Activated CD4-positive, alpha-beta T cell treated with anti-CD3 and anti-CD28 coated beads, Interleukin-2, amount 50 U/mL, for 4 hours (primary cell): ENCODE measurements around the gene TLCD1.

Source experiments
- DNase-seq, 2 experiments: peaks; one replicate each; pipeline ENCODE4 v3.0.0-alpha.2; 2020

TLCD1 gene

GRCh38 chr17:28726226-28726626, at the start of gene TLCD1:
Gene TLCD1 (minus strand): TSS chr17:28726233. CDS start chr17:28726097, 136 bp downstream.
- peak; percentile 59 to 61 for DNase-seq

- no peak for DNase-seq
Measured at GRCh38 chr17:28774206-28774605, 48.2 kb upstream of the TLCD1 start.

GRCh38 chr17:28773736-28774135, 47.7 kb upstream of the TLCD1 start:
- DNase-seq: no peak

- DNase-seq: no peak
Measured at GRCh38 chr17:28765038-28765437, 39.0 kb upstream of the TLCD1 start.

GRCh38 chr17:28763804-28764266, 37.8 kb upstream of the TLCD1 start:
- peak; percentile 76 to 83 for DNase-seq

- DNase-seq: no peak
Measured at GRCh38 chr17:28763137-28763799, 37.2 kb upstream of the TLCD1 start.

GRCh38 chr17:28760601-28761562, 34.8 kb upstream of the TLCD1 start:
- DNase-seq: no peak

- no peak for DNase-seq
Measured at GRCh38 chr17:28759256-28759865, 33.3 kb upstream of the TLCD1 start.

- DNase-seq: no peak
Measured at GRCh38 chr17:28758411-28759121, 32.5 kb upstream of the TLCD1 start.

GRCh38 chr17:28756049-28756804, 30.2 kb upstream of the TLCD1 start:
- DNase-seq: no peak

- DNase-seq: no peak
Measured at GRCh38 chr17:28755486-28755885, 29.5 kb upstream of the TLCD1 start.

- no peak for DNase-seq
Measured at GRCh38 chr17:28751600-28752366, 25.8 kb upstream of the TLCD1 start.

GRCh38 chr17:28750178-28751047, 24.4 kb upstream of the TLCD1 start:
- peak; percentile 84 to 86 for DNase-seq

GRCh38 chr17:28749516-28750177, 23.6 kb upstream of the TLCD1 start:
- DNase-seq: no peak

- DNase-seq: no peak
Measured at GRCh38 chr17:28748852-28749515, 23.0 kb upstream of the TLCD1 start.

GRCh38 chr17:28747801-28748750, 22.0 kb upstream of the TLCD1 start:
- DNase-seq: no peak

- no peak for DNase-seq
Measured at GRCh38 chr17:28747051-28747691, 21.1 kb upstream of the TLCD1 start.
